Naive thymus-derived CD4-positive, alpha-beta T cell (primary cell): ENCODE measurements around the gene ALKBH3. TPM values are rescaled to one million over a fixed set of nuclear protein-coding genes. Genes with fewer than 3 reads are reported as not detected.

Experiments
- ATAC-seq: fragments of 150-1000 bp; cut with Tn5 transposase; 2 replicates; pipeline ENCODE4 v1.10.0; 2021; ENCODE audit warnings: mild to moderate bottlenecking, moderate library complexity
- CTCF ChIA-PET: fragments of 350-600 bp; sonication (Branson Sonifier 250); formaldehyde crosslinking; loops from one replicate; lab custom pipeline; 2021; ENCODE audit warnings: antibody characterized with exemption; lab: Charles Lee
- POLR2A ChIA-PET: fragments of 350-600 bp; sonication (Branson Sonifier 250); formaldehyde crosslinking; loops from one replicate; lab custom pipeline; 2021; ENCODE audit warnings: antibody characterized with exemption, inconsistent platforms; lab: Charles Lee
- DNase-seq, 9 donors: peaks; one replicate each; pipeline versions ENCODE4 v3.0.0 to v3.0.0-alpha.2; 2020 to 2022; ENCODE audit warnings: mixed read lengths in 1 of 9
- H3K27ac ChIP-seq: one replicate; pipeline ENCODE4 v1.7.0; 2013; ENCODE audit warnings: mild to moderate bottlenecking, low read depth, low read length, moderate library complexity
- H3K27me3 ChIP-seq, 2 donors: one replicate each; pipeline ENCODE4 v1.7.0; 2013; ENCODE audit warnings: low read length in 2 of 2, mild to moderate bottlenecking in 2 of 2, moderate library complexity in 2 of 2; ENCODE audit not compliant: control insufficient read depth in 2 of 2, insufficient read depth in 2 of 2
- H3K36me3 ChIP-seq, 3 experiments: 1 replicate in 2 of 3; 2 replicates in 1 of 3; pipeline ENCODE4 v1.7.0; 2013; ENCODE audit warnings: low read length in 3 of 3, mild to moderate bottlenecking in 3 of 3, moderate library complexity in 1 of 3; ENCODE audit not compliant: insufficient read depth in 3 of 3, control insufficient read depth in 2 of 3
- H3K4me1 ChIP-seq, 2 donors: one replicate each; pipeline ENCODE4 v1.7.0; 2013; ENCODE audit warnings: low read length in 2 of 2, mild to moderate bottlenecking in 2 of 2, moderate library complexity in 1 of 2; ENCODE audit not compliant: control insufficient read depth in 2 of 2, insufficient read depth in 2 of 2
- H3K4me3 ChIP-seq: 2 replicates; pipeline ENCODE4 v1.7.0; 2013; ENCODE audit warnings: mild to moderate bottlenecking, low read length
- H3K9me3 ChIP-seq, 3 experiments: 1 replicate in 2 of 3; 2 replicates in 1 of 3; pipeline ENCODE4 v1.7.0; 2013; ENCODE audit warnings: low read length in 3 of 3; ENCODE audit not compliant: control insufficient read depth in 2 of 3
- H3K27ac Mint-ChIP-seq, 9 donors: one replicate each; pipeline ENCODE4 v1.8.0; 2020 to 2022; ENCODE audit warnings: mixed read lengths in 9 of 9, mild to moderate bottlenecking in 8 of 9, moderate library complexity in 5 of 9, inconsistent platforms in 2 of 9
- H3K27me3 Mint-ChIP-seq, 5 donors: one replicate each; pipeline ENCODE4 v1.8.0; 2021 to 2022; ENCODE audit warnings: mixed read lengths in 5 of 5, mild to moderate bottlenecking in 1 of 5
- H3K36me3 Mint-ChIP-seq, 5 donors: one replicate each; pipeline ENCODE4 v1.8.0; 2020 to 2022; ENCODE audit warnings: mixed read lengths in 5 of 5, mild to moderate bottlenecking in 3 of 5, inconsistent platforms in 1 of 5
- H3K4me1 Mint-ChIP-seq, 7 donors: one replicate each; pipeline ENCODE4 v1.8.0; 2020 to 2022; ENCODE audit warnings: mixed read lengths in 7 of 7, mild to moderate bottlenecking in 3 of 7, inconsistent platforms in 1 of 7
- H3K4me3 Mint-ChIP-seq, 10 donors: one replicate each; pipeline ENCODE4 v1.8.0; 2020 to 2022; ENCODE audit warnings: mild to moderate bottlenecking in 10 of 10, mixed read lengths in 10 of 10, moderate library complexity in 6 of 10, inconsistent platforms in 2 of 10
- H3K9me3 Mint-ChIP-seq, 11 donors: one replicate each; pipeline ENCODE4 v1.8.0; 2020 to 2022; ENCODE audit warnings: mixed read lengths in 11 of 11, mild to moderate bottlenecking in 4 of 11, inconsistent platforms in 1 of 11, moderate library complexity in 1 of 11
- intact Hi-C, 2 donors: fragments of 100-400 bp; cut with micrococcal nuclease; formaldehyde crosslinking; loops; one replicate each; pipeline ENCODE4 v1.15.1; 2023
- polyA plus RNA-seq, 2 donors: library from polyadenylated mRNA; unstranded; fragments of 300-500 nt; fragmentation: Illumina TruSeq; gene quantifications; one replicate each; pipeline ENCODE4 v1.2.3, GENCODE V29; 2021
- total RNA-seq, 6 experiments: library from RNA in 5 of 6; stranded (reverse) in 5 of 6; gene quantifications; 1 replicate in 5 of 6; 2 replicates in 1 of 6; pipeline ENCODE4 v1.2.3 and lab custom pipeline; 2021 to 2026

The ALKBH3 gene
- total and polyA plus RNA-seq, 7 experiments from 2014 or later = 28.9 to 43.2 (median 30.4) TPM

- Histone ChIP-seq H3K36me3 (no peaks in the 10 kb centered on the region), H3K4me1 (peaks cover 0 to 5% of the 10 kb centered on the region in 2 donors), H3K9me3 (no peaks in the 10 kb centered on the region), H3K27ac (no peak overlapping the region), H3K27me3 (peaks cover 0 to 8% of the 10 kb centered on the region in 2 donors), H3K4me3 (no peak overlapping the region)
- H3K4me3 Mint-ChIP-seq = no peak overlapping the region
- H3K9me3 Mint-ChIP-seq = peaks cover 0 to 7% (median 0%) of the 10 kb centered on the region in 11 donors
- ATAC-seq (no peak), DNase-seq (no peak)
- CTCF ChIA-PET = no interaction called here
- H3K27me3 Mint-ChIP-seq = peaks cover 50 to 71% (median 59%) of the 10 kb centered on the region in 5 donors
- H3K4me1 Mint-ChIP-seq = peaks cover 6 to 15% (median 11%) of the 10 kb centered on the region in 7 donors
- no peak overlapping the region for H3K27ac Mint-ChIP-seq
- peaks cover 0 to 4% (median 0%) of the 10 kb centered on the region in 5 donors for H3K36me3 Mint-ChIP-seq
- intact Hi-C loops = no loop called here
- POLR2A ChIA-PET = no interaction called here
Observed at GRCh38 chr11:43947003-43947500, 66.4 kb downstream of the ALKBH3 start.

- Mint-ChIP-seq H3K36me3 (peaks cover 0 to 4% (median 0%) of the 10 kb centered on the region in 5 donors), H3K9me3 (peaks cover 0 to 7% (median 0%) of the 10 kb centered on the region in 11 donors), H3K27ac (no peak overlapping the region), H3K4me1 (peaks cover 6 to 15% (median 11%) of the 10 kb centered on the region in 7 donors), H3K4me3 (no peak overlapping the region), H3K27me3 (peaks cover 55 to 73% (median 62%) of the 10 kb centered on the region in 5 donors)
- Histone ChIP-seq H3K27me3 (peaks cover 0 to 8% of the 10 kb centered on the region in 2 donors), H3K9me3 (no peaks in the 10 kb centered on the region), H3K27ac (no peak overlapping the region), H3K36me3 (no peaks in the 10 kb centered on the region), H3K4me1 (peaks cover 0 to 5% of the 10 kb centered on the region in 2 donors), H3K4me3 (no peak overlapping the region)
- ATAC-seq (no peak), DNase-seq (no peak)
- intact Hi-C loops = no loop called here
- CTCF ChIA-PET = no interaction called here
- POLR2A ChIA-PET = no interaction called here
Observed at GRCh38 chr11:43947815-43948214, 67.2 kb downstream of the ALKBH3 start.

GRCh38 chr11:43948341-43949225, 68.0 kb downstream of the ALKBH3 start:
- ChIA-PET POLR2A (no interaction called here), CTCF (no interaction called here)
- H3K27ac Mint-ChIP-seq = no peak overlapping the region
- ATAC-seq (no peak), DNase-seq (no peak)
- peaks cover 0 to under 1% (median 0%) of the 10 kb centered on the region in 5 donors for H3K36me3 Mint-ChIP-seq
- H3K4me1 Mint-ChIP-seq = peaks cover 3 to 11% (median 8%) of the 10 kb centered on the region in 7 donors
- Histone ChIP-seq H3K4me1 (peaks cover 0 to 3% of the 10 kb centered on the region in 2 donors), H3K4me3 (no peak overlapping the region), H3K36me3 (no peaks in the 10 kb centered on the region), H3K27me3 (peaks cover 0 to 9% of the 10 kb centered on the region in 2 donors), H3K9me3 (no peaks in the 10 kb centered on the region), H3K27ac (no peak overlapping the region)
- intact Hi-C loops = no loop called here
- H3K4me3 Mint-ChIP-seq = no peak overlapping the region
- H3K9me3 Mint-ChIP-seq = peaks cover 0 to 7% (median 0%) of the 10 kb centered on the region in 11 donors
- H3K27me3 Mint-ChIP-seq = peaks cover 55 to 69% (median 58%) of the 10 kb centered on the region in 5 donors

- POLR2A ChIA-PET = no interaction called here
- H3K4me3 Mint-ChIP-seq = no peak overlapping the region
- CTCF ChIA-PET = no interaction called here
- Histone ChIP-seq H3K27ac (no peak overlapping the region), H3K9me3 (no peaks in the 10 kb centered on the region), H3K4me3 (no peak overlapping the region), H3K27me3 (peaks cover 3% of the 10 kb centered on the region in 2 donors), H3K36me3 (no peaks in the 10 kb centered on the region), H3K4me1 (no peaks in the 10 kb centered on the region)
- peaks cover 0 to 7% (median 0%) of the 10 kb centered on the region in 11 donors for H3K9me3 Mint-ChIP-seq
- H3K4me1 Mint-ChIP-seq = no peaks in the 10 kb centered on the region
- DNase-seq = no peak
- no peak overlapping the region for H3K27ac Mint-ChIP-seq
- peaks cover 46 to 67% (median 57%) of the 10 kb centered on the region in 5 donors for H3K27me3 Mint-ChIP-seq
- intact Hi-C loops = no loop called here
- no peaks in the 10 kb centered on the region for H3K36me3 Mint-ChIP-seq
- no peak for ATAC-seq
Observed at GRCh38 chr11:43950311-43950855, 69.8 kb downstream of the ALKBH3 start.

- intact Hi-C loops = no loop called here
- ATAC-seq (no peak), DNase-seq (no peak)
- POLR2A ChIA-PET = no interaction called here
- no peaks in the 10 kb centered on the region for H3K4me1 Mint-ChIP-seq
- peaks cover 0 to 7% (median 0%) of the 10 kb centered on the region in 11 donors for H3K9me3 Mint-ChIP-seq
- no peaks in the 10 kb centered on the region for H3K9me3 ChIP-seq
- no peak overlapping the region for H3K4me3 Mint-ChIP-seq
- no peaks in the 10 kb centered on the region for H3K36me3 ChIP-seq
- CTCF ChIA-PET = no interaction called here
- H3K27me3 Mint-ChIP-seq = peaks cover 39 to 58% (median 51%) of the 10 kb centered on the region in 5 donors
- H3K27ac ChIP-seq = no peak overlapping the region
- H3K27ac Mint-ChIP-seq = no peak overlapping the region
- H3K4me3 ChIP-seq = no peak overlapping the region
- no peaks in the 10 kb centered on the region for H3K4me1 ChIP-seq
- H3K27me3 ChIP-seq = peaks cover 3% of the 10 kb centered on the region in 2 donors
- no peaks in the 10 kb centered on the region for H3K36me3 Mint-ChIP-seq
Observed at GRCh38 chr11:43951231-43951630, 70.6 kb downstream of the ALKBH3 start.

- Mint-ChIP-seq H3K4me3 (no peak overlapping the region), H3K27ac (no peak overlapping the region), H3K36me3 (no peaks in the 10 kb centered on the region), H3K4me1 (no peaks in the 10 kb centered on the region), H3K27me3 (peaks cover 32 to 55% (median 43%) of the 10 kb centered on the region in 5 donors), H3K9me3 (peaks cover 0 to 7% (median 0%) of the 10 kb centered on the region in 11 donors)
- ChIA-PET POLR2A (no interaction called here), CTCF (no interaction called here)
- Histone ChIP-seq H3K27me3 (peaks cover 3% of the 10 kb centered on the region in 2 donors), H3K27ac (no peak overlapping the region), H3K36me3 (no peaks in the 10 kb centered on the region), H3K9me3 (no peaks in the 10 kb centered on the region), H3K4me3 (no peak overlapping the region), H3K4me1 (no peaks in the 10 kb centered on the region)
- DNase-seq = no peak
- intact Hi-C loops = no loop called here
- no peak for ATAC-seq
Observed at GRCh38 chr11:43952020-43952400, 71.4 kb downstream of the ALKBH3 start.
